H1 (cell line): ENCODE data around the gene POF1B. TPM values are rescaled to one million over a fixed set of nuclear protein-coding genes. Genes with fewer than 3 reads are reported as not detected.

ENCODE experiments used
- CHD7 ChIP-seq: fragments of 300-600 bp; sonication (generic); IDR thresholded peaks from 2 replicates; pipeline ENCODE4 v1.7.1; 2012; ENCODE audit warnings: low read length, moderate library complexity, mild to moderate bottlenecking, inconsistent platforms; ENCODE audit not compliant: insufficient replicate concordance
- HDAC6 ChIP-seq: IDR thresholded peaks from one replicate; pipeline ENCODE4 v1.7.1; 2012; ENCODE audit warnings: low read depth, mild to moderate bottlenecking, inconsistent platforms, low read length, moderate library complexity
- NANOG ChIP-seq: IDR thresholded peaks from 2 replicates; pipeline ENCODE4 v1.6.1; 2011; ENCODE audit warnings: low read length, low read depth, mild to moderate bottlenecking, inconsistent platforms; ENCODE audit not compliant: insufficient read depth, poor library complexity, severe bottlenecking
- POLR2AphosphoS5 ChIP-seq: IDR thresholded peaks from 2 replicates; pipeline ENCODE4 v1.6.1; 2011; ENCODE audit warnings: low read depth, low read length
- SAP30 ChIP-seq: fragments of 300-600 bp; sonication (generic); IDR thresholded peaks from 2 replicates; pipeline ENCODE4 v1.7.1; 2012; ENCODE audit warnings: low read length, moderate library complexity, mild to moderate bottlenecking, inconsistent platforms; ENCODE audit not compliant: insufficient read depth, insufficient replicate concordance
- TEAD4 ChIP-seq: IDR thresholded peaks from 2 replicates; pipeline ENCODE4 v1.6.1; 2012; ENCODE audit warnings: low read depth, low read length, inconsistent platforms, mixed read lengths
- polyA plus RNA-seq, 7 experiments: library from polyadenylated mRNA; depleted of rRNA in 3 of 7; stranded (reverse) in 5 of 7; unstranded in 2 of 7; fragments of >200 nt in 5 of 7; fragments of 200-250 nt in 2 of 7; gene quantifications; 1 replicate in 5 of 7; 2 replicates in 1 of 7; 4 replicates in 1 of 7; pipeline versions ENCODE4 v1.2.1 to v1.2.3, GENCODE V29; 2011 to 2013; ENCODE audit warnings: missing spikeins in 2 of 7, mixed read lengths in 2 of 7
- total RNA-seq: library from RNA; stranded (reverse); fragmentation: NEBNext Ultra II Directional; extraction: Animal tissue kit (Norgen Biotek cat#: 25700); gene quantifications from 2 replicates; pipeline ENCODE4 v1.2.1, GENCODE V29; 2021
- TF ChIP-seq, protein P1 (sequence below): IDR thresholded peaks from 2 replicates; pipeline ENCODE4 v1.6.1; 2012; ENCODE audit warnings: inconsistent platforms

The POF1B gene
- total and polyA plus RNA-seq, 2 of the 8 experiments (the other 6 are each of a cell fraction or from before 2014, with no cell fraction given): not detected

DNA sequence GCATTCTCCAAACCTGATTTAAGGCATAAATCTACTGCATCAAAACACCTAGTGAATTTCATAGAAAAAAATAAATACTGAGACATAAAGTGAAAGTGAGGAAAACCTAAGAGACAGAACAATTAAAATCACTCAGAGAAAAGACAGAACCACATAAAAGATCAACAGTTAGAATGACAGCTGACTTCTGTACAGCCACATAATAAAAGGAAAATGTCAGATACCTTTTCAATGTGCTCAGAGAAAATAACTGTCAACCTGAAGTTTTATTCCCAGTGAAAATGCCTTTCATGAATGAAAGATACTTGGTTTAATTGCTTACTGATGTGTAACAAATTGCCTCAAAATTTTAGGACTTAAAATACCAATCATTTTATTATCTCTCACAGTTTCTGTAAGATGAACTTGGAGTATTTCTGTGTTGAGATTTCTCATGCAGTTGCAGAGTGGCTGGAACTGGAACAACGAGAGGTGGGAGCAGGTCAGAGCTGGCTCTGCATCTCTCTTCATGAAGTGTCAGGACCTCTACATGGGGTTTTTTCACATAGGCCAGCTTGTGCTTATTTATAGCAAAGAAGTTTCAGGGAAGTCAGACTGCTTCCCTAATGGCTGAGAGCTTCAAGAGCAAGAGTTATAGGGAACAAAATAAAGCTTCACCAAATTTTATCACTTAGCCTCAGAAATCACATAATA, 11.9 kb upstream of the POF1B start (continued):
- TF ChIP-seq NANOG (no peak), TEAD4 (no peak), CHD7 (no peak), POLR2AphosphoS5 (no peak), HDAC6 (no peak), SAP30 (no peak)
- TF ChIP-seq, protein P1, sequence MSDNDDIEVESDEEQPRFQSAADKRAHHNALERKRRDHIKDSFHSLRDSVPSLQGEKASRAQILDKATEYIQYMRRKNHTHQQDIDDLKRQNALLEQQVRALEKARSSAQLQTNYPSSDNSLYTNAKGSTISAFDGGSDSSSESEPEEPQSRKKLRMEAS: no peak
